RWPE1 (cell line): Measurements from ENCODE around the gene ABCA5.

Source experiments
- CTCF ChIA-PET: fragments of 350-600 bp; sonication (Branson Sonifier 250); formaldehyde crosslinking; extraction: SDS; loops from one replicate; lab custom pipeline; 2021; lab: Yijun Ruan, JAX
- POLR2A ChIA-PET: fragments of 400-600 bp; formaldehyde crosslinking; extraction: SDS; loops from one replicate; lab custom pipeline; 2020; ENCODE audit warnings: antibody characterized with exemption; ENCODE audit not compliant: low non-redundant PET; lab: Yijun Ruan, JAX
- DNase-seq: peaks from one replicate; pipeline ENCODE4 v3.0.0; 2012; ENCODE audit warnings: low spot score
- H3K27ac ChIP-seq: fragments of 450-650 bp; 2 replicates; pipeline ENCODE4 v1.5.1; 2017
- TF ChIP-seq, protein P1 (sequence below): fragments of 450-650 bp; conservative IDR thresholded peaks from 2 replicates; pipeline ENCODE4 v1.5.1; 2017; ENCODE audit warnings: low read depth, mild to moderate bottlenecking

ABCA5 gene

DNA sequence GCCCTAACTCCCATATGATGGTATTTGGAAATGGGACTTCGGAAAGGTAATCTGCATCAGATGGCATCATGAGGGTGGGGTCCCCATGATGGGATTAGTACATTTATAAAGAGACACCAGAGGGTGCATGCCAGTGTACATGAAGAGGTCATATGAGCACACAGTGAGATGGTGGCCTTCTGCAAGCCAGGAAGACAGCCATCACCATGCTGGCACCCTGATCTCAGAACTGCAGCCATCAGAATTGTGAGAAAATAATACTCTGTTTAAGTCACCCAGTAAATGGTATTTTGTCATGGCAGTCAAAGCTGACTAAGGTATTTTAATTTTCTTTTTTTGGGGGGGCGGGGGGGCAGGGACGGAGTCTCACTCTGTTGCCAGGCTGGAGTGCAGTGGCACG, 51.2 kb downstream of the ABCA5 start:
- CTCF ChIA-PET = no interaction called here
- no peak for DNase-seq
- H3K27ac ChIP-seq = no peak overlapping the region
- TF ChIP-seq, protein P1, sequence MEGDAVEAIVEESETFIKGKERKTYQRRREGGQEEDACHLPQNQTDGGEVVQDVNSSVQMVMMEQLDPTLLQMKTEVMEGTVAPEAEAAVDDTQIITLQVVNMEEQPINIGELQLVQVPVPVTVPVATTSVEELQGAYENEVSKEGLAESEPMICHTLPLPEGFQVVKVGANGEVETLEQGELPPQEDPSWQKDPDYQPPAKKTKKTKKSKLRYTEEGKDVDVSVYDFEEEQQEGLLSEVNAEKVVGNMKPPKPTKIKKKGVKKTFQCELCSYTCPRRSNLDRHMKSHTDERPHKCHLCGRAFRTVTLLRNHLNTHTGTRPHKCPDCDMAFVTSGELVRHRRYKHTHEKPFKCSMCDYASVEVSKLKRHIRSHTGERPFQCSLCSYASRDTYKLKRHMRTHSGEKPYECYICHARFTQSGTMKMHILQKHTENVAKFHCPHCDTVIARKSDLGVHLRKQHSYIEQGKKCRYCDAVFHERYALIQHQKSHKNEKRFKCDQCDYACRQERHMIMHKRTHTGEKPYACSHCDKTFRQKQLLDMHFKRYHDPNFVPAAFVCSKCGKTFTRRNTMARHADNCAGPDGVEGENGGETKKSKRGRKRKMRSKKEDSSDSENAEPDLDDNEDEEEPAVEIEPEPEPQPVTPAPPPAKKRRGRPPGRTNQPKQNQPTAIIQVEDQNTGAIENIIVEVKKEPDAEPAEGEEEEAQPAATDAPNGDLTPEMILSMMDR = no peak
- POLR2A ChIA-PET = no interaction called here

DNA sequence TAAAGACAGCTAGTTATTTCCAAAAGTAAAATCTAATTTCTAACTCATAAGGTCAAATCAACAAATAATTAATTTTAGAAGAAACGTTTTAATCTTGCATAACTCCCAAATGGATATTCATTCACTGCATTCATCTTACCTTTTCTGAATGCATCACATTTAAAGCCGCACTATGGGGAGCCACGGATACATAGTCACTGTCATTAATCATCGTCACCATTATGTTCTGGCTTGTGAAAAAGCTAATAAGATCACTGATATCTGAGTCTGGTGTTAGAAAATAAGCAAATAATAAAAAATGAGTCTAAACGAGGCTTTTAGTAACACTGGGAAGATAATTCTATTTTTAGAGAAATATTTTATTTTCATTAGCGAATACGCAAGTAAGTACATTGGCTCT, 55.9 kb downstream of the ABCA5 start:
- H3K27ac ChIP-seq = no peak overlapping the region
- DNase-seq = no peak
- TF ChIP-seq, protein P1 = no peak
- POLR2A ChIA-PET = no interaction called here
- CTCF ChIA-PET = no interaction called here

DNA sequence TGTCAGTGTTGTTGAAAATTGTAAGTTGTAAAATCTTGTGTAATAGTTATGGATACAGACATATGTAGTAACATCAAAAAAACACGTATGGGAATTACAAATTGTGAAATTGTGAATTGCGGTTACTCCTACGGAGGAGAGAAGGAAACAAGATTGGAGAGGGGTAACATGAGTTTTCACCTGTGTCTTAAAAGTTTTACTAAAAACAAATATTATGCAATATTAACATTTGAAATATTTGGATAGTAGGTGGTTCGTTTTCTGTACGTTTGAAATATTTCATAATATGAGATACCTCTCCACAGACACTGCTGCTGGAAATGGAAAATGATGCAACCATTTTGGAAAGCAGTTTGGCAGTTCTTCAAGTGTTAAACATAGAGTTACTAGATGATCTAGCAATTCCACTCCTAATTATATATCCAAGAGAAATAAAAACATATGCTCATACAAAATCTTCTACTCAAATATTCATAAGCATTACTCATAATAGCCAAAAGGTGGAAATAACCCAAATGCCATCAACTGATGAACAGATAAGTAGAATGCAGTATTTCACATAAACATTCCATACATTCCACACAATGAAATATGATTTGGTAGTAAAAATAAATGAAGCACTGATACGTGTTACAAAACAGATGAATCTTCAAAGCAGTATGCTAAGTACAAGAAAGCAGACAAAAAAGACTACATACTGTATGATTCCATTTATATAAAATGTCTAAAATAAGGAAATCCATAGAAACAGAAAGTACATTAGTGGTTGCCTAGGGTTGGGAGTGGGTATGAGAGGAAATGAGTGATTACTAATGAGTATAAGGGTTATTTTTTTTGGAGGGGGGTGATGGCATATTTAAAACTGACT, 57.6 kb downstream of the ABCA5 start:
- peak; percentile 33 for DNase-seq
- TF ChIP-seq, protein P1 = no peak
- ChIA-PET POLR2A (no interaction called here), CTCF (interaction anchor here (0.7 kb wide), 1 partner anchor 19 kb away, joined by 4 read pairs; no protein-coding TSS in a partner anchor)
- no peak overlapping the region for H3K27ac ChIP-seq

DNA sequence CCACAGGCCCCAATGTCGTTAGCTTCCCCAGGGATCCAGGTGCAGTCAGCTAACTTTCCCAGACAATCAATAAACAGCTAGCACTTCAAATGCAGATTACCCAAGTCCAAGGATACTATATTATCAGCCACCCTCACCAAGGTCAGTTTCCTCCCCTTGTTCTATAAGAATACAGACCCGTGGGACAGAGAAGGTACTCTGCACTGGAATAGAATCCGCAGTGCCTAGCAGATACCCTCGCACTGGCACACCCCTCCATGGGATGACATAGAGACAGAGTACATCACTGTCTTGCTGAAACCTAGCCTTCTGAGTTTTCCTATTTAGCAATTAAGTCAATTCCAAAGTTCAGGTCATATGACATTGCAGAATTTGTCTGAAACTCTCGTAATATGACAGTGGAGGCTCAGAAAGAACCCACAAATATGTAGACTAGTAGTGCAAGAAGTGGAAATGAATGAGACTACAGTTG, 58.4 kb downstream of the ABCA5 start:
- H3K27ac ChIP-seq = no peak overlapping the region
- CTCF ChIA-PET = interaction anchor here (0.7 kb wide), 1 partner anchor 18 kb away, joined by 4 read pairs; no protein-coding TSS in a partner anchor
- TF ChIP-seq, protein P1 = no peak
- DNase-seq = no peak
- POLR2A ChIA-PET = no interaction called here

DNA sequence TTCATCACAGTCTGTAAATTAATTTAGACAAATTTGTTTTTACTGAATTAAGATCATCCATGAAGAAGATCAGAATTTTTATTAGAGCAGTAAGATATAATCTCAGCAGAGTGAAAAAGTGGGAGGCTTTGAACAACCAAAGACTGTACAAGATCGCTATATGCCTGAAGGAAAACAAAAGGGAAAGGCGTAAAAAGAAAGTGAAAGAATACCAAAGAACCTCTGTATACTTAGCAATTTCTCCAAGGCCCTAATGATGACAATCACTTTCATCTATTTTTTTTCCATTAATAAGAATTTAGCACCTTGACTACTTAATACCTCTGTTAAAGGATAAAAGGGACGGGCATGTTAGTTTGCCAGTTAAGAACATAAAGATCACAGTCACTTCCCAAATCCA, 59.7 kb downstream of the ABCA5 start:
- no peak overlapping the region for H3K27ac ChIP-seq
- CTCF ChIA-PET = interaction anchor here (0.6 kb wide), 2 partner anchors 1160 to 1181 kb away, joined by 3 to 5 read pairs; no protein-coding TSS in a partner anchor
- POLR2A ChIA-PET = no interaction called here
- no peak for DNase-seq
- TF ChIP-seq, protein P1 = no peak

DNA sequence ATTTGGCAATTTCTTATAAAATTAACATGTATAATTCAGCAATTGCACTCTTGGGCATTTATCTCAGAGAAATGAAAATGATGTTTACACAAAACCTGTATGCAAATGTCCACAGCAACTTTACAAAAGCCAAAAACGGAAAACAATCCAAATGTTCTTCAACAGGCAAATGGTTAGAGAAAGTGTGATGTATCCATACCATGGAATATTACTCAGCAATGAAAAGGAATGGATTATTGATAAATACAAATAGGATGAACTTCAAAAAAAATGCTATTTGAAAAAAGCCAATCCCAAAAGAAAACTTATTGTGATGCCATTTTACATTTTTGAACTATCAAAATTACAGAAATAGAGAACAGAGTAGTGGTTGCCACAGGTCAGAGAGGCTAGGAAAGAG, 61.1 kb downstream of the ABCA5 start:
- CTCF ChIA-PET = no interaction called here
- TF ChIP-seq, protein P1 = no peak
- POLR2A ChIA-PET = no interaction called here
- DNase-seq = no peak
- no peak overlapping the region for H3K27ac ChIP-seq
